Thymus (tissue), 11 donors: Measurements from ENCODE around the gene N4BP2L1. TPM values are rescaled to one million over a fixed set of nuclear protein-coding genes. Genes with fewer than 3 reads are reported as not detected.
"Not testable (repeated sequence)": the region's sequence is repeated elsewhere in the genome, so short reads cannot be mapped to it uniquely, and the experiment has no call there.

ENCODE experiments used
- DNase-seq, 9 donors: peaks; one replicate each; pipeline ENCODE4 v3.0.0-alpha.2; 2013; ENCODE audit warnings: low spot score in 9 of 9, low read depth in 6 of 9, missing footprints in 1 of 9
- H3K27ac ChIP-seq, 2 donors: one replicate each; pipeline ENCODE4 v1.5.1; 2013; ENCODE audit warnings: control low read depth in 1 of 2, low read depth in 1 of 2, low read length in 1 of 2, mild to moderate bottlenecking in 1 of 2, moderate library complexity in 1 of 2
- H3K27me3 ChIP-seq, 2 donors: one replicate each; pipeline ENCODE4 v1.5.1; 2013; ENCODE audit warnings: low read length in 1 of 2; ENCODE audit not compliant: control insufficient read depth in 2 of 2, insufficient read depth in 1 of 2
- H3K36me3 ChIP-seq, 2 donors: one replicate each; pipeline ENCODE4 v1.5.1; 2013; ENCODE audit warnings: low read length in 1 of 2, mild to moderate bottlenecking in 1 of 2, moderate library complexity in 1 of 2; ENCODE audit not compliant: control insufficient read depth in 2 of 2, insufficient read depth in 2 of 2
- H3K4me1 ChIP-seq, 2 donors: one replicate each; pipeline ENCODE4 v1.5.1; 2013; ENCODE audit warnings: low read length in 2 of 2; ENCODE audit not compliant: control insufficient read depth in 2 of 2, insufficient read depth in 2 of 2
- H3K4me3 ChIP-seq, 2 donors: one replicate each; pipeline ENCODE4 v1.5.1; 2013; ENCODE audit warnings: low read length in 2 of 2, control low read depth in 1 of 2, mild to moderate bottlenecking in 1 of 2
- H3K9me3 ChIP-seq, 2 donors: one replicate each; pipeline ENCODE4 v1.5.1; 2013; ENCODE audit warnings: low read length in 1 of 2, mild to moderate bottlenecking in 1 of 2; ENCODE audit not compliant: control insufficient read depth in 2 of 2, insufficient read depth in 1 of 2
- WGBS: extraction: QIAGEN DNeasy Blood & Tissue Kit; methylation state at CpG from one replicate; pipeline ENCODE4 v1.1.7; 2013; 5-methylcytosine and 5-hydroxymethylcytosine counted together
- polyA plus RNA-seq: library from polyadenylated mRNA; stranded (reverse); fragments of 200-250 nt; gene quantifications from one replicate; pipeline ENCODE4 v1.2.3, GENCODE V29; 2013
- total RNA-seq: library from RNA; stranded (reverse); fragments of 120-200 nt; gene quantifications from one replicate; pipeline ENCODE4 v1.2.4, GENCODE V29; 2013
- donor health status: healthy.

Gene N4BP2L1
- total and polyA plus RNA-seq, 2 donors, result 33.5 to 75.7 TPM

- H3K4me3 ChIP-seq, H3K9me3 ChIP-seq, H3K4me1 ChIP-seq, DNase-seq, H3K27me3 ChIP-seq, H3K27ac ChIP-seq: not testable (repeated sequence)
- WGBS, result 79% methylated on average over 15 of the region's 15 CpGs
- H3K36me3 ChIP-seq, result peaks cover 2 to 17% of the 10 kb centered on the region in 2 donors
These were observed 77.0 kb downstream of the N4BP2L1 start for GRCh38 chr13:32350839-32351441.

Other genes with a start within 250 kb of the N4BP2L1 start
- gene ZAR1L, start 112.8 kb downstream of the N4BP2L1 start, total RNA-seq, result not detected
- 0.07 TPM for gene ZAR1L, start 112.8 kb downstream of the N4BP2L1 start, polyA plus RNA-seq
- gene BRCA2, start 112.6 kb downstream of the N4BP2L1 start, total RNA-seq, result 11.0 TPM
- 1.5 TPM for gene BRCA2, start 112.6 kb downstream of the N4BP2L1 start, polyA plus RNA-seq
- gene N4BP2L2, start 110.7 kb upstream of the N4BP2L1 start, total RNA-seq, result 123 TPM
- gene N4BP2L2, start 110.7 kb upstream of the N4BP2L1 start, polyA plus RNA-seq, result 137 TPM
- gene PDS5B, start 158.3 kb upstream of the N4BP2L1 start, total RNA-seq, result 37.2 TPM
- gene PDS5B, start 158.3 kb upstream of the N4BP2L1 start, polyA plus RNA-seq, result 12.8 TPM